K562 (cell line): ENCODE data around the gene PRKCG. TPM values are rescaled to one million over a fixed set of nuclear protein-coding genes. Genes with fewer than 3 reads are reported as not detected.

Experiments used
- ATAC-seq: fragments of 200-7000 bp; cut with Tn5 transposase; 3 replicates; pipeline ENCODE4 v1.9.1; 2020; ENCODE audit warnings: moderate library complexity
- BruUV-seq: library from RNA; stranded (reverse); fragments of 400-500 nt; replicated peaks from 2 replicates; lab custom pipeline; 2021; lab: Mats Ljungman, UMichigan
- CTCF ChIA-PET: fragments of 300-600 bp; formaldehyde crosslinking; extraction: SDS; loops from one replicate; lab custom pipeline; 2021; ENCODE audit warnings: low intra/inter-chr PET ratio; lab: Yijun Ruan, JAX
- POLR2A ChIA-PET: fragments of 300-600, 350-650 bp; sonication (Branson Sonifier 250); formaldehyde crosslinking; extraction: SDS; loops from one replicate; lab custom pipeline; 2021; ENCODE audit warnings: antibody characterized with exemption, inconsistent platforms; lab: Yijun Ruan, JAX
- DNase-seq, 4 experiments: peaks; one replicate each; pipeline versions ENCODE4 v3.0.0 to v3.0.0-alpha.2; 2011 to 2018; ENCODE audit warnings: low spot score in 3 of 4, mixed read lengths in 3 of 4; ENCODE audit errors: extremely low read depth in 1 of 4
- FAIRE-seq: peaks from 2 replicates; lab custom pipeline; 2011; peaks lifted over from hg19 to GRCh38; lab: Jason Lieb, UNC
- H2AFZ ChIP-seq: 2 replicates; pipeline ENCODE4 v1.6.0; 2011; ENCODE audit warnings: low read depth, low read length, control low read depth, inconsistent platforms
- H3K27ac ChIP-seq: fragments of 200-600 bp; 3 replicates; pipeline ENCODE4 v1.8.0; 2011; ENCODE audit warnings: low read depth, mild to moderate bottlenecking, control low read depth, inconsistent platforms, low read length, moderate library complexity, mixed read lengths; ENCODE audit errors: extremely low read depth
- H3K27me3 ChIP-seq, 2 experiments: fragments of 300-600 bp in 1 of 2; 2 replicates in 1 of 2; 3 replicates in 1 of 2; pipeline versions ENCODE4 v1.6.0 to v1.8.0; 2011; ENCODE audit warnings: inconsistent platforms in 2 of 2, low read length in 2 of 2, mild to moderate bottlenecking in 1 of 2, mixed read lengths in 1 of 2, moderate library complexity in 1 of 2; ENCODE audit not compliant: control insufficient read depth in 2 of 2, insufficient read depth in 2 of 2
- H3K36me3 ChIP-seq: fragments of 300-600 bp; 3 replicates; pipeline ENCODE4 v1.8.0; 2011; ENCODE audit warnings: mild to moderate bottlenecking, low read length, inconsistent platforms; ENCODE audit not compliant: control insufficient read depth, insufficient read depth
- H3K4me1 ChIP-seq, 2 experiments: fragments of 200-600 bp in 1 of 2; replicated peaks in 1 of 2; 2 replicates in 1 of 2; 3 replicates in 1 of 2; pipeline versions ENCODE4 v1.5.1 to v1.8.0; 2011; ENCODE audit warnings: inconsistent platforms in 2 of 2, low read length in 2 of 2, mild to moderate bottlenecking in 1 of 2, mixed read lengths in 1 of 2, moderate library complexity in 1 of 2; ENCODE audit not compliant: control insufficient read depth in 2 of 2, insufficient read depth in 2 of 2
- H3K4me2 ChIP-seq: 2 replicates; pipeline ENCODE4 v1.6.1; 2011; ENCODE audit warnings: low read length, control low read depth, inconsistent platforms, mixed read lengths; ENCODE audit not compliant: insufficient read depth
- H3K4me3 ChIP-seq: fragments of 200-600 bp; sonication (generic), shearing (Covaris generic); 2 replicates; pipeline ENCODE4 v1.5.1; 2016; ENCODE audit warnings: control low read depth, inconsistent platforms
- H3K79me2 ChIP-seq: fragments of 200-600 bp; 3 replicates; pipeline ENCODE4 v1.8.0; 2011; ENCODE audit warnings: low read length, inconsistent platforms; ENCODE audit not compliant: control insufficient read depth, insufficient read depth
- H3K9ac ChIP-seq, 2 experiments: 2 replicates each; pipeline versions ENCODE4 v1.6.0 to v1.6.1; 2011; ENCODE audit warnings: low read depth in 2 of 2, low read length in 2 of 2, control low read depth in 1 of 2, inconsistent platforms in 1 of 2, mild to moderate bottlenecking in 1 of 2, mixed read lengths in 1 of 2; ENCODE audit not compliant: insufficient read depth in 1 of 2
- H3K9me1 ChIP-seq: one replicate; pipeline ENCODE4 v1.6.0; 2011; ENCODE audit warnings: inconsistent platforms, mild to moderate bottlenecking, low read length, moderate library complexity; ENCODE audit not compliant: control insufficient read depth, insufficient read depth
- H3K9me3 ChIP-seq: replicated peaks from 2 replicates; pipeline ENCODE4 v1.5.1; 2011; ENCODE audit warnings: low read depth, low read length, inconsistent platforms; ENCODE audit not compliant: control insufficient read depth, insufficient read depth
- H4K20me1 ChIP-seq: replicated peaks from 2 replicates; pipeline ENCODE4 v1.6.1; 2011; ENCODE audit warnings: low read length, inconsistent platforms, mixed read lengths; ENCODE audit not compliant: control insufficient read depth, insufficient read depth
- GABPB1 ChIP-seq: sonication (generic); formaldehyde crosslinking; IDR thresholded peaks from 2 replicates; pipeline ENCODE4 v1.8.0; 2022; ENCODE audit warnings: mild to moderate bottlenecking, missing genetic modification reagents
- HDAC3 ChIP-seq: fragments of 450-650 bp; IDR thresholded peaks from 2 replicates; pipeline ENCODE4 v1.6.1; 2018; ENCODE audit warnings: borderline replicate concordance, mild to moderate bottlenecking, moderate library complexity; ENCODE audit not compliant: partially characterized antibody
- JUND ChIP-seq, 2 experiments: IDR thresholded peaks; 2 replicates in 1 of 2; 3 replicates in 1 of 2; pipeline ENCODE4 v1.6.1; 2011; ENCODE audit warnings: borderline replicate concordance in 2 of 2, low read depth in 2 of 2, low read length in 2 of 2, improper control_type of control experiment in 1 of 2, missing biosample characterization in 1 of 2, missing genetic modification characterization in 1 of 2, missing genetic modification reagents in 1 of 2
- MBD2 ChIP-seq: sonication (generic); IDR thresholded peaks from 2 replicates; pipeline ENCODE4 v1.6.1; 2016; ENCODE audit warnings: low read depth, borderline replicate concordance
- SIX5 ChIP-seq, 2 experiments: IDR thresholded peaks; 2 replicates each; pipeline ENCODE4 v1.6.1; 2011; ENCODE audit warnings: low read length in 2 of 2, borderline replicate concordance in 1 of 2, low read depth in 1 of 2, mild to moderate bottlenecking in 1 of 2, moderate library complexity in 1 of 2; ENCODE audit not compliant: insufficient read depth in 1 of 2
- SREBF1 ChIP-seq: fragments of 150-350 bp; IDR thresholded peaks from 2 replicates; pipeline ENCODE4 v1.6.1; 2014; ENCODE audit warnings: antibody characterized with exemption, low read depth, low read length, borderline replicate concordance
- ZBTB7A ChIP-seq: IDR thresholded peaks from 2 replicates; pipeline ENCODE4 v1.6.1; 2011; ENCODE audit warnings: low read depth, mild to moderate bottlenecking, low read length, moderate library complexity, borderline replicate concordance; ENCODE audit not compliant: control insufficient read depth
- ZNF197 ChIP-seq: fragments of 200-800 bp; sonication (Bioruptor generic); IDR thresholded peaks from 2 replicates; pipeline ENCODE4 v1.6.1; 2016; ENCODE audit warnings: low read depth, missing genetic modification characterization, missing compliant biosample characterization
- ZNF232 ChIP-seq: sonication (generic); formaldehyde crosslinking; IDR thresholded peaks from 2 replicates; pipeline ENCODE4 v1.8.0; 2022; ENCODE audit warnings: mild to moderate bottlenecking, missing genetic modification reagents
- ZNF644 ChIP-seq: fragments of 200-800 bp; sonication (Bioruptor generic); IDR thresholded peaks from 2 replicates; pipeline ENCODE4 v1.6.1; 2016; ENCODE audit warnings: low read depth, missing genetic modification characterization, missing compliant biosample characterization
- WGBS: fragments of 100-300 bp; shearing (Covaris generic); methylation state at CpG from one replicate; pipeline ENCODE4 v1.1.6; 2016; ENCODE audit warnings: low coverage, mixed read lengths; ENCODE audit not compliant: insufficient coverage; ENCODE audit errors: missing lambda C conversion rate; 5-methylcytosine and 5-hydroxymethylcytosine counted together
- in situ Hi-C: fragments of 300-500 bp; cut with MboI; formaldehyde crosslinking; loops from 4 replicates; pipeline ENCODE4 v1.15.0; 2018; ENCODE audit warnings: inconsistent platforms, mixed read lengths
- intact Hi-C: fragments of 100-400 bp; cut with micrococcal nuclease; formaldehyde crosslinking; loops from 2 replicates; pipeline ENCODE4 v1.14.2; 2022
- polyA plus RNA-seq, 8 experiments: library from polyadenylated mRNA; depleted of rRNA in 4 of 8; stranded (reverse) in 5 of 8; unstranded in 3 of 8; fragments of >200 nt; fragmentation: Nextera tagmentation in 2 of 8; fragmentation: Illumina TruSeq in 1 of 8; extraction: Ambion mirVana in 2 of 8; extraction: Trizol in 1 of 8; gene quantifications; 2 replicates each; pipeline versions ENCODE4 v1.2.1 to v1.2.3, GENCODE V29; 2011 to 2014; ENCODE audit warnings: inconsistent platforms in 1 of 8, missing spikeins in 1 of 8
- total RNA-seq, 7 experiments: library from RNA; depleted of rRNA in 6 of 7; stranded (reverse); fragments of >200 nt in 6 of 7; fragmentation: Illumina TruSeq in 2 of 7; extraction: Trizol in 2 of 7; gene quantifications; 2 replicates each; pipeline versions ENCODE4 v1.2.1 to v1.2.3, GENCODE V29; 2011 to 2021; ENCODE audit warnings: low replicate concordance in 1 of 7
- TF ChIP-seq, protein P1 (sequence below): fragments of 250-450 bp; sonication (Bioruptor Pico); IDR thresholded peaks from 2 replicates; pipeline ENCODE4 v1.8.0; 2022; ENCODE audit warnings: inconsistent platforms, mild to moderate bottlenecking, moderate library complexity, borderline replicate concordance
- TF ChIP-seq, protein P2 (sequence below): conservative IDR thresholded peaks from 2 replicates; pipeline ENCODE4 v1.6.1; 2011; ENCODE audit warnings: low read depth, mild to moderate bottlenecking, low read length; ENCODE audit not compliant: control insufficient read depth

Gene PRKCG
- total and polyA plus RNA-seq, 9 of the 15 experiments (the other 6 are each of a cell fraction or from before 2014, with no cell fraction given) = not detected

DNA sequence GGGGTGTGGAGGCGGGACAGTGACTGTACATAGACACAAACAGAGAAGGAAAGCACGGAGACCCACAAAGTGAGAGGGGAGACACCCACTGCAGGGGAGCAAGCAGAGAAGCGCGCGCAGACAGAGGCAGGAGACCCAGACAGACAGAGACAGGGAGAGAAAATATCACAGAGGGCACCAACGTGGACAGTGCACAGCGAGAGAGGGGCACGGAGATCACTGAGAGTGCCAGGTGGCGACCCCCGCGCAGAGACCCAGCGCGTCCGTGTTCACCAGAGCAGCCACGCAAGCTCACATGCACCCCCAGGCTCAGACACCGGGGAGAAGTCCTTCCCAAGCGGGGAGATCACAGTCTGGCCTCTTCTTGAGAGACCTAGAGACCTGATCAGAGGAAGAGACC lies 25.7 kb downstream of the PRKCG start (continued):
- TF ChIP-seq, protein P1, sequence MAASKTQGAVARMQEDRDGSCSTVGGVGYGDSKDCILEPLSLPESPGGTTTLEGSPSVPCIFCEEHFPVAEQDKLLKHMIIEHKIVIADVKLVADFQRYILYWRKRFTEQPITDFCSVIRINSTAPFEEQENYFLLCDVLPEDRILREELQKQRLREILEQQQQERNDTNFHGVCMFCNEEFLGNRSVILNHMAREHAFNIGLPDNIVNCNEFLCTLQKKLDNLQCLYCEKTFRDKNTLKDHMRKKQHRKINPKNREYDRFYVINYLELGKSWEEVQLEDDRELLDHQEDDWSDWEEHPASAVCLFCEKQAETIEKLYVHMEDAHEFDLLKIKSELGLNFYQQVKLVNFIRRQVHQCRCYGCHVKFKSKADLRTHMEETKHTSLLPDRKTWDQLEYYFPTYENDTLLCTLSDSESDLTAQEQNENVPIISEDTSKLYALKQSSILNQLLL (CRISPR knock-in tag) = no peak
- TF ChIP-seq ZNF232 = no peak

DNA sequence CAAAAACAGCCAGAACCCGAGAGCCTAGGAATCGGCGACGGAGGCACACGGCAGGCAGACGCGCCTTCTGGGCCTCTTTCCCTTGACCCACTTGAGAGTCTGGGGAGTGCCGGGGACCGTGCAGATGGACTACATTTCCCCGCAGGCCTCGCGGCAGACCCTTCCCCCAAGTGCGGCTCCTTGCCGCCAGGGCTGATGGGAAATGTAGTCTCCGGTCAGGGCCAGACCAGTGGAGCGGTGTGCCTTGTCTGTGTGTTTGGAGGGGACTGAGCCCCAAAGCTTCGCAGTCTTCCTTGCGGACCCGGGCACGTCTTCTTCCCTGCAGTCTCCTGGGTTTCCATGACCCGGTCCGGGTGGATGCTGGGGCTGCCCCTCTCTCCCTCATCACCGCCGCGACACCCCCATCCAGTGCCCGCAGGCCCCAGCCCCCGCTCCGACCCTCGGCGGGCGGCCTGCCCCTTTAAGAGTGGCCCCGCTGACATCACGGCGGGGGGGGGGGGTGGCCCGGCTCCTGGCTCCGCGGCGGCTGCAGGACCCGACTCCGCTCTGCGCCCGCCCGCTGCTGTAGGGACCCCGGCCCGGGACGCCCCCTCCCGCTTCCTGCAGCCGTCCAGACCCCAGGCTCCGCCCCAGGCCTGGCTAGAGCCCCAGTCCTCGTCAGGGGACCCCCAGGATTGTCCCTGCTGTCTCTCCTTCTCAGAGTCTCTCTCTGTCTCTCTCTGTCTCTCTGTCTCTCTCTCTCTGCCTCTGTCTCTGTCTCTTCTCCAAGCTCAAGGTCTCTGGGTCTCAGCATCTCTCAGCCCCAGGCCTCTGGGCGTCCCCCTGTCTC lies 26.3 kb downstream of the PRKCG start:
- Histone ChIP-seq H3K4me2 (no peak overlapping the region), H3K9me1 (peaks cover 3% of the 10 kb centered on the region), H3K9me3 (no peaks in the 10 kb centered on the region), H3K79me2 (no peaks in the 10 kb centered on the region), H3K4me1 (peaks cover 0 to 27% of the 10 kb centered on the region in 2 experiments; a peak in 2 of 5 replicates), H3K27me3 (peaks cover 13 to 51% of the 10 kb centered on the region in 2 experiments; a peak in 3 of 5 replicates), H4K20me1 (peaks cover 10% of the 10 kb centered on the region), H2AFZ (no peak overlapping the region), H3K27ac (no peak overlapping the region), H3K9ac (peak overlapping the region in 1 of 2 experiments; percentile 45; a peak in 1 of 4 replicates), H3K36me3 (no peaks in the 10 kb centered on the region), H3K4me3 (no peak overlapping the region)
- BruUV-seq = no TSS peak
- POLR2A ChIA-PET = interaction anchor here (0.6 kb wide), 2 partner anchors 9 to 17 kb away, joined by 3 to 5 read pairs; no protein-coding TSS in a partner anchor
- intact Hi-C loops (loop anchor here (5.0 kb wide), 1 partner anchor 114 kb away; no protein-coding TSS in a partner anchor), in situ Hi-C loops (no loop called here)
- CTCF ChIA-PET = no interaction called here
- ATAC-seq (peak; percentile 97), FAIRE-seq (peak; percentile 93), DNase-seq (peak; percentile 57 to 77 (median 68))
- 5% methylated on average over 43 of the region's 51 CpGs for WGBS
- TF ChIP-seq ZNF644 = 0 out of 2 replicates have a peak, but pooled peaks have one; percentile 52
- TF ChIP-seq SREBF1 = 0 out of 2 replicates have a peak, but pooled peaks have one; percentile 38
- peak; percentile 94 to 96 for TF ChIP-seq SIX5 (IDR thresholded peaks at IDR 0.05; ENCODE audit: borderline replicate concordance in 1 of 2, insufficient read depth in 1 of 2, low read depth in 1 of 2, low read length in 2 of 2)
- TF ChIP-seq MBD2 = peak; percentile 58; the same call in 1 of the 2 replicates
- TF ChIP-seq, protein P2, sequence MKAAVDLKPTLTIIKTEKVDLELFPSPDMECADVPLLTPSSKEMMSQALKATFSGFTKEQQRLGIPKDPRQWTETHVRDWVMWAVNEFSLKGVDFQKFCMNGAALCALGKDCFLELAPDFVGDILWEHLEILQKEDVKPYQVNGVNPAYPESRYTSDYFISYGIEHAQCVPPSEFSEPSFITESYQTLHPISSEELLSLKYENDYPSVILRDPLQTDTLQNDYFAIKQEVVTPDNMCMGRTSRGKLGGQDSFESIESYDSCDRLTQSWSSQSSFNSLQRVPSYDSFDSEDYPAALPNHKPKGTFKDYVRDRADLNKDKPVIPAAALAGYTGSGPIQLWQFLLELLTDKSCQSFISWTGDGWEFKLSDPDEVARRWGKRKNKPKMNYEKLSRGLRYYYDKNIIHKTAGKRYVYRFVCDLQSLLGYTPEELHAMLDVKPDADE = peak; percentile 85; the same call in 1 of the 2 replicates
- peak; percentile 26; the same call in 1 of the 2 replicates for TF ChIP-seq JUND (IDR thresholded peaks at IDR 0.05; ENCODE audit: borderline replicate concordance, low read depth, low read length)
- TF ChIP-seq JUND (tag; IDR thresholded peaks at IDR 0.05; ENCODE audit: borderline replicate concordance, low read depth, low read length) = no peak
- peak; percentile 70; the same call in 1 of the 2 replicates for TF ChIP-seq ZNF197 (CRISPR knock-in tag)
- TF ChIP-seq HDAC3 = no peak
- peak; percentile 39; the same call in 1 of the 2 replicates for TF ChIP-seq GABPB1 (CRISPR knock-in tag)
- TF ChIP-seq ZBTB7A = peak; percentile 14; the same call in 1 of the 2 replicates
